Measurements from ENCODE around the gene LIPC.

GRCh38 chr15:58602823-58603222 is 171.0 kb downstream of the LIPC start:
- TF ChIP-seq CTCF (conservative IDR thresholded peaks at IDR 0.05; ENCODE audit: low read depth in 2 of 2) (no peak), EZH2phosphoT487 (IDR thresholded peaks at IDR 0.05; ENCODE audit: unreplicated experiment) (no peak), REST (IDR thresholded peaks at IDR 0.05; ENCODE audit: unreplicated experiment) (no peak), POLR2AphosphoS5 (IDR thresholded peaks at IDR 0.05; ENCODE audit: low read depth) (no peak), EZH2 (IDR thresholded peaks at IDR 0.05; ENCODE audit: low read depth, unreplicated experiment) (no peak), CREB1 (CRISPR knock-in tag; IDR thresholded peaks at IDR 0.05; ENCODE audit: low read depth) (no peak), ETS1 (IDR thresholded peaks at IDR 0.05) (no peak), NANOG (IDR thresholded peaks at IDR 0.05; ENCODE audit: borderline replicate concordance) (no peak)
